ENCODE data around the gene KIF2C. TPM values are rescaled to one million over a fixed set of nuclear protein-coding genes. Genes with fewer than 3 reads are reported as not detected.

The KIF2C gene
- polyA plus RNA-seq, 1 experiment = 14.3 TPM

GRCh38 chr1:44803062-44803311 is 63.4 kb downstream of the KIF2C start:
- H3K4me3 ChIP-seq (ENCODE audit: low read depth, low read length) = peak overlapping the region; percentile 77
- no peaks in the 10 kb centered on the region for H3K27me3 ChIP-seq (ENCODE audit: control insufficient read depth, insufficient read depth, low read length)
- POLR2A ChIA-PET = no interaction called here
- CTCF ChIA-PET = no interaction called here
- no peaks in the 10 kb centered on the region; the same call in 1 of the 2 replicates for H3K9me3 ChIP-seq (ENCODE audit: control insufficient read depth, insufficient read depth, low read length)
- no peak for TF ChIP-seq CTCF (IDR thresholded peaks at IDR 0.05; ENCODE audit: low read depth, low read length)
- H3K27ac ChIP-seq (ENCODE audit: low read depth, low read length) = no peak overlapping the region
- no peak for DNase-seq (ENCODE audit: low read depth, low spot score)

- POLR2A ChIA-PET = no interaction called here
- no peak for TF ChIP-seq CTCF (IDR thresholded peaks at IDR 0.05; ENCODE audit: low read depth, low read length)
- CTCF ChIA-PET = no interaction called here
- Histone ChIP-seq H3K9me3 (ENCODE audit: control insufficient read depth, insufficient read depth, low read length) (no peaks in the 10 kb centered on the region; the same call in 1 of the 2 replicates), H3K27me3 (ENCODE audit: control insufficient read depth, insufficient read depth, low read length) (no peaks in the 10 kb centered on the region), H3K27ac (ENCODE audit: low read depth, low read length) (peak overlapping the region; percentile 52), H3K4me3 (ENCODE audit: low read depth, low read length) (no peak overlapping the region; the same call in 1 of the 2 replicates)
- no peak for DNase-seq (ENCODE audit: low read depth, low spot score)
Measured at GRCh38 chr1:44803312-44804095, 63.9 kb downstream of the KIF2C start.

- CTCF ChIA-PET = no interaction called here
- H3K27ac ChIP-seq (ENCODE audit: low read depth, low read length) = peak overlapping the region; percentile 57
- POLR2A ChIA-PET = interaction anchor here (0.7 kb wide), 1 partner anchor 14 kb away, joined by 3 read pairs; no protein-coding TSS in a partner anchor
Measured at GRCh38 chr1:44805311-44806024, 65.8 kb downstream of the KIF2C start.

GRCh38 chr1:44806025-44806703 is 66.5 kb downstream of the KIF2C start:
- Histone ChIP-seq H3K4me3 (ENCODE audit: low read depth, low read length) (no peak overlapping the region), H3K27me3 (ENCODE audit: control insufficient read depth, insufficient read depth, low read length) (no peaks in the 10 kb centered on the region), H3K9me3 (ENCODE audit: control insufficient read depth, insufficient read depth, low read length) (no peaks in the 10 kb centered on the region; the same call in 1 of the 2 replicates), H3K27ac (ENCODE audit: low read depth, low read length) (peak overlapping the region; percentile 100)
- TF ChIP-seq CTCF (IDR thresholded peaks at IDR 0.05; ENCODE audit: low read depth, low read length) = no peak
- POLR2A ChIA-PET = interaction anchor here (0.7 to 4.1 kb wide), 2 partner anchors 13 kb away, joined by 3 to 103 read pairs; no protein-coding TSS in a partner anchor
- CTCF ChIA-PET = interaction anchor here (1.3 kb wide), 1 partner anchor 13 kb away, joined by 4 read pairs; no protein-coding TSS in a partner anchor
- no peak for DNase-seq (ENCODE audit: low read depth, low spot score)

More at GRCh38 chr1:44805311-44806024, 65.8 kb downstream of the KIF2C start:
- DNase-seq (ENCODE audit: low read depth, low spot score) = no peak
- no peak for TF ChIP-seq CTCF (IDR thresholded peaks at IDR 0.05; ENCODE audit: low read depth, low read length)
- Histone ChIP-seq H3K9me3 (ENCODE audit: control insufficient read depth, insufficient read depth, low read length) (no peaks in the 10 kb centered on the region; the same call in 1 of the 2 replicates), H3K4me3 (ENCODE audit: low read depth, low read length) (no peak overlapping the region), H3K27me3 (ENCODE audit: control insufficient read depth, insufficient read depth, low read length) (no peaks in the 10 kb centered on the region)

Data from AG04450 (cell line).